ENCODE measurements around the gene CTTNBP2. TPM values are rescaled to one million over a fixed set of nuclear protein-coding genes. Genes with fewer than 3 reads are reported as not detected.
A peak's percentile ranks its signal among the peaks of the same experiment; 100 is the strongest.

CTTNBP2 gene
- polyA plus RNA-seq, 4 donors, result 24.5 to 32.1 (median 28.5) TPM

DNA sequence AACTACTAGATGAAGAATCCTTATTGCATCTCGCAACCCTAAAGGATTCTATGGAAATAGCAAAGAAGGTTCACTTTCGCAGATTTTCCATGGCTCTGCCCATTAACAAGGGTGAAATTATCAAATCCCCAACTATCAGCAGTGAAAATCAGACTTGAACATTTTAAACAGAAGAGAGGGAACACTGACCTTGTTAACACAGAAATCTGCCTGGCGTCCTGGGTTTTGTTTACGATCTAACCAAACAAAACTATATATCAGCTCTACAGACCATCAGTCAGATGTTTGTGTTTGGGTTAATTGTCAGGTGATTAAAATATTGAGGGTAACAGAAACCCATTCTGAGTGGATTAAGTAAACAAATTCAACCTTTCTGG is 1.9 kb downstream of the CTTNBP2 start:
- no peak for DNase-seq (ENCODE audit: low read depth in 4 of 4, low spot score in 3 of 4)

DNA sequence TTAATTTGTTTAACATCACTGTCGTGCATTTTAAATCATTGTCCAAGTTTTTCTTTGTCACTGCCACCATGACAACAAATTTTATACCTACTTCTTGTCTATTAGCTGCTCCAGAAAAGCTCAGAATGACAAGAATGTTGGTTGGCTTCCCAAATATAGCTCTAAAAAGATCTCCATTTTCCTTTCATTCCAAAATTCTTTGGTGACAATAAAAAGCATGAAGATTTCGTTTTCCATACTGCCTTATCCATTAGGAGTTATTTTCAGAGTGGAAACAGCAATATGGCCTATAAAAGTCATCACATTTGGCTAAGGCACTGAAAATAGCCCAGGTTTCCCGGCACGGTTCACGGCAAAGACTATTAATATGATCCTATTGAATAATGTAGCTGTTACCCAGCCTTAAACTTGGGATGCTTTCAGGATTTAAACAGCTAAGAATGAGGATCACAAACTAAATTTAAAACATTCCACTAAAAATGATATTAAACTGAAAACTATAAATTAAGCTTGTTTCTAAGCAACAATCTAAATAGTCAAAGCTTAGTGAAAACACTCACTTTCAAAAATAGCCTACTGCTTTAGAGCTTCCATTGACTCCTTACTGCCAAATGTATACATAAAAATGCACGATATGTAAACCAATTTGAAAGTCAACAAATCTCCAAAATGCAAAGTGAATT is 2.7 kb downstream of the CTTNBP2 start:
- DNase-seq (ENCODE audit: low read depth in 4 of 4, low spot score in 3 of 4), result no peak

- DNase-seq (ENCODE audit: low read depth in 4 of 4, low spot score in 3 of 4), result no peak
Observed at GRCh38 chr7:117869374-117869773, 3.9 kb downstream of the CTTNBP2 start.

- no peak for DNase-seq (ENCODE audit: low read depth in 4 of 4, low spot score in 3 of 4)
Observed at GRCh38 chr7:117863618-117864017, 9.6 kb downstream of the CTTNBP2 start.

DNA sequence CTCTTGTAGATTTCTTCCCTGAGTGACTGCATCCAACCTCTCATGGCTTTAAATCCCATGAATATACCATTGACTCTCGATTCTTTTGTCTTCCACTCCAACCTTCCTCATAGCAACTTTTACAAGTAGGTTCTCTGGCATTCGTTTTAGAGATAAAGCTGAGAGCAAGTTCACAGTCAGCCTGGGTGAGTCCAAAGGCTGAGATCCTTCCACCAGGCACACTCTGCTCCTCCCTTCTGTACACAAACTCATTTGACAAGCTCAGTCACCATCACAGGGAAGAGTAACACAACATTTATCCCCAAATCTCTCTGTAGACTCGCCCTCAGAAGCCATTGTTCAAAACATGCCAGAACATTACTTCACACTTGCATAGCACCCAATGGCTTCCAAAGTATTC is 10.9 kb downstream of the CTTNBP2 start:
- DNase-seq (ENCODE audit: low read depth in 4 of 4, low spot score in 3 of 4), result no peak

- DNase-seq (ENCODE audit: low read depth in 4 of 4, low spot score in 3 of 4), result no peak
Observed at GRCh38 chr7:117859246-117859812, 13.9 kb downstream of the CTTNBP2 start.

GRCh38 chr7:117858712-117859111 is 14.5 kb downstream of the CTTNBP2 start:
- no peak for DNase-seq (ENCODE audit: low read depth in 4 of 4, low spot score in 3 of 4)

GRCh38 chr7:117857718-117858117 is 15.5 kb downstream of the CTTNBP2 start:
- DNase-seq (ENCODE audit: low read depth in 4 of 4, low spot score in 3 of 4), result no peak

- DNase-seq (ENCODE audit: low read depth in 4 of 4, low spot score in 3 of 4), result no peak
Observed at GRCh38 chr7:117856196-117856595, 17.0 kb downstream of the CTTNBP2 start.

GRCh38 chr7:117854186-117854585 is 19.1 kb downstream of the CTTNBP2 start:
- DNase-seq (ENCODE audit: low read depth in 4 of 4, low spot score in 3 of 4), result no peak

DNA sequence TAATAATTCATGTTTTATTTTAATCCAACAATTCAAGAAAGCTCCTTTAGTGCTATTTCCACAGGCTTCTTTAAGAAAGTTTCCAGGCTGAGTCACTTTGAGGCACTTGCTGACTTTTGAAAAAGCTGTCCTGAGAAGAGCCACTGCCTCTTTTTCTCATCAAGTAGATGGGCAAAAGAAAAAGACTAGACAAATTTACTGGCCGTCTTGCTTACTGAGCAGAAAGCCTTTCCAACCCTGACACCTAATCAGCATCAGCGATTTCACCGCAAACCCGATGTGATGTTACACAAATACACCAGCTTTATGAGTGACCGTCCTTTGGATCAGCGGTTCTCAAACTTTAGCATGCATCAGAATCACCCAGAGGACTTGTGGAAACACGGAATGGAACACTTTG is 24.3 kb downstream of the CTTNBP2 start:
- no peak for DNase-seq (ENCODE audit: low read depth in 4 of 4, low spot score in 3 of 4)

GRCh38 chr7:117844678-117845077 is 28.6 kb downstream of the CTTNBP2 start:
- DNase-seq (ENCODE audit: low read depth in 4 of 4, low spot score in 3 of 4), result no peak

GRCh38 chr7:117841611-117842010 is 31.6 kb downstream of the CTTNBP2 start:
- DNase-seq (ENCODE audit: low read depth in 4 of 4, low spot score in 3 of 4), result no peak

GRCh38 chr7:117841011-117841410 is 32.2 kb downstream of the CTTNBP2 start:
- DNase-seq (ENCODE audit: low read depth in 4 of 4, low spot score in 3 of 4), result no peak

DNA sequence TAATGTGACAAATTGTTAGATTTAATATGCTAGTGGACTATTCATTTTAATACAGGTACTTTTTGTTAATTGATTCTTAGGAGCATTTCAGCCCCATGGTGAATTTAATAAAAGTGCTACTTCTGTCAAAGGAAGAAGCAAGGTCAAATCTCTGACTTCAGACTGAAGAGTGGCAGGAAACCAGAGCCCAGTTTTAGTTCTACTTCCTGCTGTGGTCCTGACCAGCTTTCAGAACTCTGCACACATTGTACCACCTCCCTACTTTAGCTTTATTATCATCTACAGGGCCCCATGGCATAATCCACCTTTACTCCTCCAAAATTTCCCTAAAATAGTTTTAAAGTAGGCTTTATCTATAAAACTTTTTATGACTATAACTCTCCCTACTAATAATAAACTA is 33.7 kb downstream of the CTTNBP2 start:
- no peak for DNase-seq (ENCODE audit: low read depth in 4 of 4, low spot score in 3 of 4)

DNA sequence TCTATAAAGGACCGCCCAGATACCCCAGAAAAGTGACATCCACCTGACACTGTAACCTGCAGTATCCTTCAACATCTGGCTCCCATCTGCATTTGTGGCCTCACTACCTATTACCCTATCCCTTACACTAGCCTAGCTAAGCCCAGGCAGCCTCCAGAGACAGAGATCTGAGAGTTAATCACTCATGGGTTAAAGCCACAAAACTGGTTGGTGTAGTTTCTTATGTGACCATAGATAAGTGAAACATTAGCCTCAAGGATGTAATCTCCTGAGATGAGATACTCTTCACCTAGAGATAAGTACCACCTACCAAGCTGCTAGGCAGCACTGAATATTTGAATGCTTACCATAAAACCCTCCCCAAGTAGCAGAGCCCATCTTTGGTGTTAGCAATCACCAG is 35.4 kb downstream of the CTTNBP2 start:
- DNase-seq (ENCODE audit: low read depth in 4 of 4, low spot score in 3 of 4), result no peak

GRCh38 chr7:117835016-117835664 is 38.1 kb downstream of the CTTNBP2 start:
- peak in 1 of 4 donors; percentile 45 for DNase-seq (ENCODE audit: low read depth in 4 of 4, low spot score in 3 of 4)

GRCh38 chr7:117830422-117830954 is 42.8 kb downstream of the CTTNBP2 start:
- DNase-seq (ENCODE audit: low read depth in 4 of 4, low spot score in 3 of 4), result no peak

DNA sequence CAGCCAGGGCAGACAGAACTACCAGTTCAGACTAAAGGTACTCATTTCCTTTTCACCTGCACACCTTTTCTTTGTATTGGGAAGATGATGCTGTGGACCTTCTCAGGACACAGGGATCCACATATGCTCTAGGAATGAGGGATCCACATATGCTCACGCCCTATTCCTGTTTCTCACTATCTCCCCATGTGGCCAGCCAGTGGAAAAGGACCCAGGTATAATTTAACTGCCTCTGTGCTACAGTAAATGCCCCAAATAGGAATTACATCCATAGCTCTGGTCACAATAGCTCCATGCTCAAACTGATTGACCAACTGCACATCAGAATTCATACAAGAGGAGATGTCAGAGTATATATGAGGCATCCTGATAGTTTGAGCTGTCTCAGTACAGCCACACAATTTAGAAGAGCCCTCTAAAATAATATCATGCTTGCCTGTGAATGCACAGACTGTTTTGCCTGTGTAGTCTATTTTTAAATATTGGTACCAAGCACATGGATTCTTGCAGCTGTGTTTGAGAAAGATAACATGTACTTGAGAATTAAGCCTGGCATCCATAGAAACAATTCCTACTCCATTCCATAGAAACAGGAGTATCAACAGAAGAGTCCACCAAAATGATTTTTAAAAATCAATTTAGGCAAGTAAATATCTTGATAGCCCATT is 43.7 kb downstream of the CTTNBP2 start:
- no peak for DNase-seq (ENCODE audit: low read depth in 4 of 4, low spot score in 3 of 4)

DNA sequence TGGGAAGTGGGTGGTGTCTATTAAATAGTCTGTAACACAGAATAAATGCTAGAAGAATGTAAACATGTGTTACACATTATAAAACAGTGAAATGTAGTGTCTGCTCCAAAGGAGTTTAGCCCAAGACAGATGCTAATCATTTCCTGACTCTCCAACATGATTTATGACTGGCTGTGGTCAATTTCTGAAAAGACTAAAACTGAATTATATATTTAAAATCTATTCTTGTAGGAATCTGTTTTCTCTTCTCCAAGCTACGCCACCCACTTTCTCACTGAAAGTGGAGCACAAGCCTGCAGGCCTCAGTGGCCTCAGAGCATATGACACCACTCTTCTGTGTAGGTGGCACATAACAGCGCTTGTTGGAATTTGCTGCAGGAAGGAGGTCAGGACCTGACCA is 44.4 kb downstream of the CTTNBP2 start:
- no peak for DNase-seq (ENCODE audit: low read depth in 4 of 4, low spot score in 3 of 4)

- no peak for DNase-seq (ENCODE audit: low read depth in 4 of 4, low spot score in 3 of 4)
Observed at GRCh38 chr7:117827862-117828261, 45.4 kb downstream of the CTTNBP2 start.
